CD4-positive, alpha-beta T cell (primary cell): ENCODE data around the gene INPP5A. TPM values are rescaled to one million over a fixed set of nuclear protein-coding genes. Genes with fewer than 3 reads are reported as not detected.
"Not testable (repeated sequence)": the region's sequence is repeated elsewhere in the genome, so short reads cannot be mapped to it uniquely, and the experiment has no call there.

Source experiments
- ATAC-seq: fragments of 200-7000 bp; cut with Tn5 transposase; one replicate; pipeline ENCODE4 v1.10.0; 2022; ENCODE audit warnings: mild to moderate bottlenecking; ENCODE audit not compliant: poor library complexity
- CTCF ChIA-PET: fragments of 350-600 bp; sonication (Branson Sonifier 250); formaldehyde crosslinking; loops from one replicate; lab custom pipeline; 2021; ENCODE audit warnings: antibody characterized with exemption, inconsistent platforms; lab: Charles Lee
- POLR2A ChIA-PET: fragments of 350-600 bp; sonication (Branson Sonifier 250); formaldehyde crosslinking; loops from one replicate; lab custom pipeline; 2021; ENCODE audit warnings: antibody characterized with exemption, inconsistent platforms; lab: Charles Lee
- DNase-seq, 14 experiments: peaks; one replicate each; pipeline ENCODE4 v3.0.0-alpha.2; 2013 to 2020; ENCODE audit warnings: mixed read lengths in 2 of 14
- H3K27ac ChIP-seq, 2 donors: one replicate each; pipeline versions ENCODE4 v1.5.1 to v1.7.0; 2013; ENCODE audit warnings: low read length in 2 of 2, low read depth in 1 of 2, mild to moderate bottlenecking in 1 of 2
- H3K27me3 ChIP-seq, 2 experiments: 1 replicate in 1 of 2; 2 replicates in 1 of 2; pipeline versions ENCODE4 v1.6.1 to v1.7.0; 2013; ENCODE audit warnings: low read length in 2 of 2, control low read depth in 1 of 2, mild to moderate bottlenecking in 1 of 2, moderate library complexity in 1 of 2; ENCODE audit not compliant: insufficient read depth in 2 of 2, control insufficient read depth in 1 of 2
- H3K36me3 ChIP-seq: one replicate; pipeline ENCODE4 v1.6.1; 2013; ENCODE audit warnings: low read length, control low read depth; ENCODE audit not compliant: insufficient read depth
- H3K4me1 ChIP-seq: one replicate; pipeline ENCODE4 v1.6.1; 2013; ENCODE audit warnings: low read length, control low read depth; ENCODE audit not compliant: insufficient read depth
- H3K4me3 ChIP-seq: one replicate; pipeline ENCODE4 v1.5.1; 2013; ENCODE audit warnings: mild to moderate bottlenecking, low read length, moderate library complexity
- H3K9me3 ChIP-seq, 2 experiments: 1 replicate in 1 of 2; 2 replicates in 1 of 2; pipeline versions ENCODE4 v1.6.1 to v1.7.0; 2013; ENCODE audit warnings: low read length in 2 of 2, mild to moderate bottlenecking in 2 of 2, control low read depth in 1 of 2, moderate library complexity in 1 of 2; ENCODE audit not compliant: control insufficient read depth in 1 of 2, insufficient read depth in 1 of 2
- H3K27ac Mint-ChIP-seq: one replicate; pipeline ENCODE4 v1.8.0; 2020; ENCODE audit warnings: mixed read lengths
- H3K27me3 Mint-ChIP-seq: one replicate; pipeline ENCODE4 v1.8.0; 2021; ENCODE audit warnings: mixed read lengths
- H3K36me3 Mint-ChIP-seq: one replicate; pipeline ENCODE4 v1.8.0; 2021; ENCODE audit warnings: low read depth, mixed read lengths
- H3K4me1 Mint-ChIP-seq: one replicate; pipeline ENCODE4 v1.8.0; 2021; ENCODE audit warnings: low read depth, mixed read lengths
- H3K4me3 Mint-ChIP-seq: one replicate; pipeline ENCODE4 v1.8.0; 2020; ENCODE audit warnings: mild to moderate bottlenecking, mixed read lengths
- H3K9me3 Mint-ChIP-seq: one replicate; pipeline ENCODE4 v1.8.0; 2020; ENCODE audit warnings: mixed read lengths
- intact Hi-C, 2 experiments: fragments of 100-400 bp; cut with DNase I in 1 of 2; cut with micrococcal nuclease in 1 of 2; formaldehyde crosslinking; loops; one replicate each; pipeline versions ENCODE4 v1.15.1 to v1.9.0; 2023 to 2025; cut with DNase I, micrococcal nuclease
- total RNA-seq, 174 experiments: library from RNA in 2 of 174; stranded (reverse) in 2 of 174; gene quantifications; one replicate each; pipeline ENCODE4 v1.2.3 and lab custom pipeline; 2021 to 2026
- TF ChIP-seq, protein P1 (sequence below): fragments of 200-600 bp; IDR thresholded peaks from one replicate; pipeline ENCODE4 v1.8.0; 2022; ENCODE audit warnings: antibody characterized with exemption, mild to moderate bottlenecking

The INPP5A gene
- total RNA-seq, 2 experiments from 2014 or later: 22.0 to 24.8 TPM

DNA sequence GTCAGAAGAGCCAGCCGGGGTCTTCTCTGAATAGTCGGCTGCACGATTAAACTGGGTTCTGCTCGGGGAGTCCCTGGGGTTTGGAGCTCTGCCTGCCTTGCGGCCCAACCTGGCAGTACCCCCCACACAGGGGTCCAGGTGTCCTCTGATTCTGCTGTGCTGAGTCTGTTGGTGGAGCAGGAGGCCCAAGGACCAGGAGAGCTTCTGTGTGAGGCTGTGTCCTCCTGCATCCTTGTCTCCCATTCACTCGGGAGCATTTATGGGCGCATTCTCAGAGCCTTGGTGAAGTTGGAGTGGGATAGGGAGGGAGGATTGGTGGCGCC, 14.2 kb downstream of the INPP5A start:
- intact Hi-C loops: loop anchor here (2.0 to 5.0 kb wide), 2 partner anchors 15 to 94 kb away; partner anchors contain the start of gene INPP5A (in 1 of the 2)
- Histone ChIP-seq H3K27me3 (no peaks in the 10 kb centered on the region), H3K36me3 (no peaks in the 10 kb centered on the region), H3K4me3 (peak overlapping the region; percentile 27), H3K9me3 (peaks cover 0 to 5% of the 10 kb centered on the region in 2 experiments), H3K27ac (no peak overlapping the region), H3K4me1 (peaks cover 67% of the 10 kb centered on the region)
- peak overlapping the region; percentile 87 for H3K4me3 Mint-ChIP-seq
- ATAC-seq (no peak), DNase-seq (peak in 1 of 14 experiments; percentile 17)
- H3K27ac Mint-ChIP-seq: peak overlapping the region; percentile 80
- no peaks in the 10 kb centered on the region for H3K36me3 Mint-ChIP-seq
- ChIA-PET CTCF (no interaction called here), POLR2A (interaction anchor here (1.0 to 2.0 kb wide), 4 partner anchors 11 to 105 kb away, joined by 3 to 11 read pairs (median 6); no protein-coding TSS in a partner anchor)
- H3K27me3 Mint-ChIP-seq: no peaks in the 10 kb centered on the region
- TF ChIP-seq, protein P1, sequence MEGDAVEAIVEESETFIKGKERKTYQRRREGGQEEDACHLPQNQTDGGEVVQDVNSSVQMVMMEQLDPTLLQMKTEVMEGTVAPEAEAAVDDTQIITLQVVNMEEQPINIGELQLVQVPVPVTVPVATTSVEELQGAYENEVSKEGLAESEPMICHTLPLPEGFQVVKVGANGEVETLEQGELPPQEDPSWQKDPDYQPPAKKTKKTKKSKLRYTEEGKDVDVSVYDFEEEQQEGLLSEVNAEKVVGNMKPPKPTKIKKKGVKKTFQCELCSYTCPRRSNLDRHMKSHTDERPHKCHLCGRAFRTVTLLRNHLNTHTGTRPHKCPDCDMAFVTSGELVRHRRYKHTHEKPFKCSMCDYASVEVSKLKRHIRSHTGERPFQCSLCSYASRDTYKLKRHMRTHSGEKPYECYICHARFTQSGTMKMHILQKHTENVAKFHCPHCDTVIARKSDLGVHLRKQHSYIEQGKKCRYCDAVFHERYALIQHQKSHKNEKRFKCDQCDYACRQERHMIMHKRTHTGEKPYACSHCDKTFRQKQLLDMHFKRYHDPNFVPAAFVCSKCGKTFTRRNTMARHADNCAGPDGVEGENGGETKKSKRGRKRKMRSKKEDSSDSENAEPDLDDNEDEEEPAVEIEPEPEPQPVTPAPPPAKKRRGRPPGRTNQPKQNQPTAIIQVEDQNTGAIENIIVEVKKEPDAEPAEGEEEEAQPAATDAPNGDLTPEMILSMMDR: no peak
- H3K4me1 Mint-ChIP-seq: peaks cover 32% of the 10 kb centered on the region
- H3K9me3 Mint-ChIP-seq: no peaks in the 10 kb centered on the region

DNA sequence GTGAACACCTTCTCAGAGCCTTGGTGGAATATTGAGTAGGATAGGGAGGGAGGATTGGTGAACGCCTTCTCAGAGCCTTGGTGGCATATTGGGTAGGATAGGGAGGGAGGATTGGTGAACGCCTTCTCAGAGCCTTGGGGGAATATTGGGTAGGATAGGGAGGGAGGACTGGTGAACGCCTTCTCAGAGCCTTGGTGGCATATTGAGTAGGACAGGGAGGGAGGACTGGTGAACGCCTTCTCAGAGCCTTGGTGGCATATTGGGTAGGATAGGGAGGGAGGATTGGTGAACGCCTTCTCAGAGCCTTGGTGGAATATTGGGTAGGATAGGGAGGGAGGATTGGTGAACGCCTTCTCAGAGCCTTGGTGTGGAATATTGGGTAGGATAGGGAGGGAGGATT, 15.0 kb downstream of the INPP5A start:
- H3K36me3 ChIP-seq, ATAC-seq, H3K27me3 Mint-ChIP-seq, POLR2A ChIA-PET, H3K9me3 Mint-ChIP-seq, DNase-seq, H3K9me3 ChIP-seq, H3K27ac Mint-ChIP-seq, CTCF ChIA-PET, H3K4me3 Mint-ChIP-seq, H3K27me3 ChIP-seq, H3K27ac ChIP-seq, H3K36me3 Mint-ChIP-seq, H3K4me3 ChIP-seq: not testable (repeated sequence)
- intact Hi-C loops: loop anchor here in 1 of 2 experiments (1.0 to 5.0 kb wide), 2 partner anchors 13 to 95 kb away; no protein-coding TSS in a partner anchor
- peaks cover 29% of the 10 kb centered on the region for H3K4me1 Mint-ChIP-seq
- peaks cover 64% of the 10 kb centered on the region for H3K4me1 ChIP-seq

DNA sequence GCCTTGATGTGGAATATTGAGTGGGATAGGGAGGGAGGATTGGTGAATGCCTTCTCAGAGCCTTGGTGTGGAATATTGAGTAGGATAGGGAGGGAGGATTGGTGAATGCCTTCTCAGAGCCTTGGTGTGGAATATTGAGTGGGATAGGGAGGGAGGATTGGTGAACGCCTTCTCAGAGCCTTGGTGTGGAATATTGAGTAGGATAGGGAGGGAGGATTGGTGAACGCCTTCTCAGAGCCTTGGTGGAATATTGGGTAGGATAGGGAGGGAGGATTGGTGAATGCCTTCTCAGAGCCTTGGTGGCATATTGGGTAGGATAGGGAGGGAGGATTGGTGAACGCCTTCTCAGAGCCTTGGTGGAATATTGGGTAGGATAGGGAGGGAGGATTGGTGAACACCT, 16.0 kb downstream of the INPP5A start:
- H3K4me1 Mint-ChIP-seq: peaks cover 25% of the 10 kb centered on the region
- CTCF ChIA-PET, ATAC-seq, H3K27ac Mint-ChIP-seq, H3K9me3 ChIP-seq, H3K4me3 Mint-ChIP-seq, H3K36me3 ChIP-seq, H3K4me3 ChIP-seq, H3K36me3 Mint-ChIP-seq, H3K27me3 ChIP-seq, H3K9me3 Mint-ChIP-seq, H3K27ac ChIP-seq, H3K27me3 Mint-ChIP-seq, POLR2A ChIA-PET: not testable (repeated sequence)
- DNase-seq: peak in 1 of 14 experiments; percentile 2
- H3K4me1 ChIP-seq: peaks cover 64% of the 10 kb centered on the region
- intact Hi-C loops: loop anchor here in 1 of 2 experiments (1.0 to 5.0 kb wide), 2 partner anchors 14 to 96 kb away; no protein-coding TSS in a partner anchor

DNA sequence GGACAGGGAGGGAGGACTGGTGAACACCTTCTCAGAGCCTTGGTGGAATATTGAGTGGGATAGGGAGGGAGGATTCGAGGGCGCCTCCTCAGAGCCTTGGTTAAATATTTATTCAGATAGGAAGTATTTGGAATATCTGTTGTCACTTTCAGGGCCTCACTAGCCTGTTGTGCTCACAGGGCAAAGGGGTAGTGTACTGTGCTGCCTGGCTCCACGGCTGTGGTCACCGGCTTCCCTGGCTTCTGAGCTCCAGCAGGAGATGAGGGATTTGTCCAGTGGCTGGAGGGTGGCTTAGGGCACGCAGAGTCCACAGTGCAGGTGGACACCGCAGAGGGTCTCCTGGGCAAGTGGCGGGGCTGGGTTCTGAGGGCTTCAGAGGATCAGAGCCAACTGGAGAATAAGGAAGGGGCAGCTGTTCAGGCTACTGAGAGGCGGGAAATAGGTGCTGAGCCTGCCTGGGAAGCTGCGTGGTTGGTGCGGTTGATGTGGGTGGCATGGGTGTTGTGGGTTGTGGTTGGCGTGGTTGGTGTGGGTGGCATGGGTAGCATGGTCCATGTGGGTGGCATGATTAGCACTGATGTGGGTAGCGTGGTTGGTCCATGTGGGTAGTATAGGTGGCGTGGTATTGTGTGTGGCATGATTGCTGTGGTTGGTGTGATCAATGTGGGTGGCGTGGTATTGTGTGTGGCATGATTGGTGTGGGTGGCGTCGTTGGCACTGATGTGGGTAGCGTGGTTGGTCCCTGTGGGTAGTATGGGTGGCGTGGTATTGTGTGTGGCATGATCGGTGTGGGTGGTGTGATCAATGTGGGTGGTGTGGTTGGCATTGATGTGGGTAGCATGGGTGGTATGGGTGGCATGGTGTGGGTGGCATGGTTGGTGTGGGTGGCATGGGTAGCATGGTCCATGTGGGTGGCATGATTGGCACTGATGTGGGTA, 16.7 kb downstream of the INPP5A start:
- H3K4me1 ChIP-seq: peaks cover 70% of the 10 kb centered on the region
- Mint-ChIP-seq H3K4me1 (peaks cover 26% of the 10 kb centered on the region), H3K36me3 (no peaks in the 10 kb centered on the region), H3K4me3 (no peak overlapping the region), H3K27ac (no peak overlapping the region), H3K9me3 (no peaks in the 10 kb centered on the region), H3K27me3 (no peaks in the 10 kb centered on the region)
- no peaks in the 10 kb centered on the region for H3K9me3 ChIP-seq
- H3K27ac ChIP-seq: no peak overlapping the region
- peak in 1 of 14 experiments; percentile 17 for DNase-seq
- ChIA-PET CTCF (no interaction called here), POLR2A (interaction anchor here (1.0 to 1.6 kb wide), 2 partner anchors 14 to 15 kb away, joined by 4 to 7 read pairs; no protein-coding TSS in a partner anchor)
- H3K4me3 ChIP-seq: no peak overlapping the region
- TF ChIP-seq, protein P1: no peak
- H3K36me3 ChIP-seq: peaks cover 3% of the 10 kb centered on the region
- intact Hi-C loops: loop anchor here in 1 of 2 experiments (5.0 kb wide), 1 partner anchor 97 kb away; no protein-coding TSS in a partner anchor
- no peaks in the 10 kb centered on the region for H3K27me3 ChIP-seq
- no peak for ATAC-seq
